Fibroblast of the aortic adventitia (primary cell): ENCODE results near the gene RUFY4. TPM values are rescaled to one million over a fixed set of nuclear protein-coding genes. Genes with fewer than 3 reads are reported as not detected.

Experiments used
- DNase-seq: peaks from one replicate; pipeline ENCODE4 v3.0.0-alpha.2; 2010; ENCODE audit warnings: low read depth
- H3K4me3 ChIP-seq: 2 replicates; pipeline ENCODE4 v1.5.1; 2011; ENCODE audit warnings: low read depth, mild to moderate bottlenecking, control low read depth, low read length, moderate library complexity
- CTCF ChIP-seq: IDR thresholded peaks from 2 replicates; pipeline ENCODE4 v1.5.1; 2011; ENCODE audit warnings: mild to moderate bottlenecking, low read length, control low read depth, inconsistent platforms; ENCODE audit not compliant: insufficient read depth
- total RNA-seq: library from RNA; depleted of rRNA; stranded (reverse); fragments of >200 nt; gene quantifications from 2 replicates; pipeline ENCODE4 v1.2.3, GENCODE V29; 2012; ENCODE audit warnings: low replicate concordance

RUFY4 gene
- total RNA-seq, result not detected in 2 replicates

- peak; percentile 76 for TF ChIP-seq CTCF
Observed at GRCh38 chr2:218068721-218069334, at the start of gene RUFY4. TSS of gene RUFY4 (plus strand) at chr2:218069253. CDS start at chr2:218070606, 1,353 bp downstream.

GRCh38 chr2:218019411-218020060 is 49.5 kb upstream of the RUFY4 start:
- no peak for TF ChIP-seq CTCF
- DNase-seq, result no peak
- H3K4me3 ChIP-seq, result no peak overlapping the region

More at GRCh38 chr2:218068721-218069334, at the start of gene RUFY4:
- peak within 1 kb of the TSS; percentile 56 for H3K4me3 ChIP-seq
- DNase-seq, result peak; percentile 65

GRCh38 chr2:218020281-218020680 is 48.8 kb upstream of the RUFY4 start:
- TF ChIP-seq CTCF, result no peak
- H3K4me3 ChIP-seq, result no peak overlapping the region
- DNase-seq, result no peak

- DNase-seq, result no peak
- TF ChIP-seq CTCF, result no peak
- no peak overlapping the region for H3K4me3 ChIP-seq
Observed at GRCh38 chr2:218020966-218021535, 48.0 kb upstream of the RUFY4 start.

- no peak for TF ChIP-seq CTCF
- no peak for DNase-seq
- no peak overlapping the region for H3K4me3 ChIP-seq
Observed at GRCh38 chr2:218021536-218022071, 47.4 kb upstream of the RUFY4 start.

- no peak for DNase-seq
- no peak for TF ChIP-seq CTCF
- no peak overlapping the region for H3K4me3 ChIP-seq
Observed at GRCh38 chr2:218022131-218022850, 46.8 kb upstream of the RUFY4 start.
